Measurements from ENCODE around the gene MLANA.

GRCh38 chr9:5876026-5876425 is 14.7 kb upstream of the MLANA start:
- no peak for TF ChIP-seq POLR2A (IDR thresholded peaks at IDR 0.05)
- TF ChIP-seq, protein P1, sequence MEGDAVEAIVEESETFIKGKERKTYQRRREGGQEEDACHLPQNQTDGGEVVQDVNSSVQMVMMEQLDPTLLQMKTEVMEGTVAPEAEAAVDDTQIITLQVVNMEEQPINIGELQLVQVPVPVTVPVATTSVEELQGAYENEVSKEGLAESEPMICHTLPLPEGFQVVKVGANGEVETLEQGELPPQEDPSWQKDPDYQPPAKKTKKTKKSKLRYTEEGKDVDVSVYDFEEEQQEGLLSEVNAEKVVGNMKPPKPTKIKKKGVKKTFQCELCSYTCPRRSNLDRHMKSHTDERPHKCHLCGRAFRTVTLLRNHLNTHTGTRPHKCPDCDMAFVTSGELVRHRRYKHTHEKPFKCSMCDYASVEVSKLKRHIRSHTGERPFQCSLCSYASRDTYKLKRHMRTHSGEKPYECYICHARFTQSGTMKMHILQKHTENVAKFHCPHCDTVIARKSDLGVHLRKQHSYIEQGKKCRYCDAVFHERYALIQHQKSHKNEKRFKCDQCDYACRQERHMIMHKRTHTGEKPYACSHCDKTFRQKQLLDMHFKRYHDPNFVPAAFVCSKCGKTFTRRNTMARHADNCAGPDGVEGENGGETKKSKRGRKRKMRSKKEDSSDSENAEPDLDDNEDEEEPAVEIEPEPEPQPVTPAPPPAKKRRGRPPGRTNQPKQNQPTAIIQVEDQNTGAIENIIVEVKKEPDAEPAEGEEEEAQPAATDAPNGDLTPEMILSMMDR (IDR thresholded peaks at IDR 0.05), result no peak

All from lower leg skin (tissue), 3 donors.